Lower leg skin (tissue), 4 donors: ENCODE data around the gene ANKS1A. TPM values are rescaled to one million over a fixed set of nuclear protein-coding genes. Genes with fewer than 3 reads are reported as not detected.
"Not testable (repeated sequence)": the region's sequence is repeated elsewhere in the genome, so short reads cannot be mapped to it uniquely, and the experiment has no call there.

Experiments used
- DNase-seq, 2 donors: peaks; one replicate each; pipeline ENCODE4 v3.0.0-alpha.2; 2019; ENCODE audit warnings: low spot score in 2 of 2
- H3K4me3 ChIP-seq: fragments of 200-600 bp; sonication (generic); 2 replicates; pipeline ENCODE4 v1.5.1; 2017; ENCODE audit warnings: mild to moderate bottlenecking, low read depth; ENCODE audit not compliant: poor library complexity, severe bottlenecking
- POLR2A ChIP-seq, 2 donors: fragments of 450-650 bp; IDR thresholded peaks; one replicate each; pipeline ENCODE4 v1.6.1; 2016 to 2017; ENCODE audit warnings: antibody characterized with exemption in 2 of 2, mild to moderate bottlenecking in 1 of 2, moderate library complexity in 1 of 2
- WGBS, 2 donors: methylation state at CpG; one replicate each; pipeline ENCODE4 v1.1.5; 2018; 5-methylcytosine and 5-hydroxymethylcytosine counted together
- intact Hi-C: fragments of 100-400 bp; cut with DNase I; formaldehyde crosslinking; loops from one replicate; pipeline ENCODE4 v1.15.0; 2023; ENCODE audit warnings: low total_unique reads
- total RNA-seq, 4 donors: library from RNA; depleted of rRNA; stranded (reverse); fragments of >200 nt; gene quantifications; one replicate each; pipeline ENCODE4 v1.1.0, GENCODE V29; 2016
- TF ChIP-seq, protein P1 (sequence below), 3 donors: fragments of 450-650 bp; IDR thresholded peaks; one replicate each; pipeline ENCODE4 v1.5.1; 2016; ENCODE audit warnings: antibody characterized with exemption in 3 of 3, mild to moderate bottlenecking in 3 of 3, moderate library complexity in 2 of 3

Gene ANKS1A
- total RNA-seq, 4 donors from 2014 or later, result 22.9 to 27.8 (median 25.3) TPM

- H3K4me3 ChIP-seq, result no peak overlapping the region
- 91 to 93% methylated on average over 3 of the region's 3 CpGs for WGBS, 2 donors
Observed at GRCh38 chr6:34876472-34876871, 12.6 kb upstream of the ANKS1A start.

GRCh38 chr6:34877259-34877658 is 11.8 kb upstream of the ANKS1A start:
- H3K4me3 ChIP-seq, result no peak overlapping the region
- WGBS, 2 donors, result 88 to 90% methylated on average over 1 of the region's 1 CpG
- intact Hi-C loops, result no loop called here
- no peak for TF ChIP-seq POLR2A (IDR thresholded peaks at IDR 0.05)
- TF ChIP-seq, protein P1, sequence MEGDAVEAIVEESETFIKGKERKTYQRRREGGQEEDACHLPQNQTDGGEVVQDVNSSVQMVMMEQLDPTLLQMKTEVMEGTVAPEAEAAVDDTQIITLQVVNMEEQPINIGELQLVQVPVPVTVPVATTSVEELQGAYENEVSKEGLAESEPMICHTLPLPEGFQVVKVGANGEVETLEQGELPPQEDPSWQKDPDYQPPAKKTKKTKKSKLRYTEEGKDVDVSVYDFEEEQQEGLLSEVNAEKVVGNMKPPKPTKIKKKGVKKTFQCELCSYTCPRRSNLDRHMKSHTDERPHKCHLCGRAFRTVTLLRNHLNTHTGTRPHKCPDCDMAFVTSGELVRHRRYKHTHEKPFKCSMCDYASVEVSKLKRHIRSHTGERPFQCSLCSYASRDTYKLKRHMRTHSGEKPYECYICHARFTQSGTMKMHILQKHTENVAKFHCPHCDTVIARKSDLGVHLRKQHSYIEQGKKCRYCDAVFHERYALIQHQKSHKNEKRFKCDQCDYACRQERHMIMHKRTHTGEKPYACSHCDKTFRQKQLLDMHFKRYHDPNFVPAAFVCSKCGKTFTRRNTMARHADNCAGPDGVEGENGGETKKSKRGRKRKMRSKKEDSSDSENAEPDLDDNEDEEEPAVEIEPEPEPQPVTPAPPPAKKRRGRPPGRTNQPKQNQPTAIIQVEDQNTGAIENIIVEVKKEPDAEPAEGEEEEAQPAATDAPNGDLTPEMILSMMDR (IDR thresholded peaks at IDR 0.05), result no peak
- DNase-seq, result no peak

More at GRCh38 chr6:34876472-34876871, 12.6 kb upstream of the ANKS1A start:
- TF ChIP-seq, protein P1 (IDR thresholded peaks at IDR 0.05), result no peak
- DNase-seq, result no peak
- intact Hi-C loops, result no loop called here

DNA sequence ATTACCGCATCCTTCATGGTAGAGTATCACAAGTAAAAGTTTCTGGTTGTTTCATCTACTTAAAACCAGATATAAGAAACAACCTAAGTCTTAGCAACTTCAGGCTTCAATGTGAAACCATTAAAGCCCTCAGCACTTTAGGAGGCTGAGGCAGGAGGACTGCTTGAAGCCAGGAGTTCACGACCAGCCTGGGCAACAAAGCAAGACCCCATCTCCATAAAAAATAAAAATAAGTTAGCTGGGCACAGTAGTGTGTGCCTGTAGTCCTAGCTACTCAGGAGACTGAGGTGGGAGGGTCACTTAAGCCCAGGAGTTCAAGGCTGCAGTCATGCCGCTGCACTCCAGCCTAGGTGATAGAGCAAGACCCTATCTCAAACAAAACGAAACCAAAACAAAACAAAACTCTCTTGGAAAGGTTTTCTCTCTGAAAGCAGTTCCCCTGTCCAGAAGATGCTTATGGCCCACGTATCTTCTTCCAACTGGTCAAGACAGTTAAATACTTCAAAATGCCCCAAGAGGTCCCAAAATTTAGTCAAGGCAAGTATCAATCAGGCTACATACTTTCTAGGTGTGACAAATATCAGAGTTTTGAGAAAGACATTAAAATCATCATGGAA is 11.1 kb upstream of the ANKS1A start:
- 92% methylated on average over 5 of the region's 5 CpGs for WGBS, 2 donors
- DNase-seq, result no peak

GRCh38 chr6:34884073-34884472 is 5.0 kb upstream of the ANKS1A start:
- DNase-seq, intact Hi-C loops, H3K4me3 ChIP-seq: not testable (repeated sequence)
- 100% methylated on average over 1 of the region's 1 CpG for WGBS, 2 donors

More for the DNA sequence above, 11.1 kb upstream of the ANKS1A start:
- H3K4me3 ChIP-seq, result no peak overlapping the region
- intact Hi-C loops, result no loop called here
- TF ChIP-seq, protein P1 (IDR thresholded peaks at IDR 0.05), result no peak
- no peak for TF ChIP-seq POLR2A (IDR thresholded peaks at IDR 0.05)

- WGBS, 2 donors, result 88 to 94% methylated on average over 2 of the region's 2 CpGs
- TF ChIP-seq, protein P1 (IDR thresholded peaks at IDR 0.05), result no peak
- no peak for TF ChIP-seq POLR2A (IDR thresholded peaks at IDR 0.05)
- intact Hi-C loops, result no loop called here
- no peak for DNase-seq
- no peak overlapping the region for H3K4me3 ChIP-seq
Observed at GRCh38 chr6:34884996-34885395, 4.1 kb upstream of the ANKS1A start.

- H3K4me3 ChIP-seq, DNase-seq, intact Hi-C loops: not testable (repeated sequence)
- WGBS, 2 donors, result 90 to 92% methylated on average over 15 of the region's 15 CpGs
Observed at GRCh38 chr6:34885837-34886236, 3.2 kb upstream of the ANKS1A start.
